Stimulated activated CD4-positive, alpha-beta T cell treated with anti-CD3 and anti-CD28 coated beads, TNF-alpha, amount 100 ng/mL, for 1 hour (primary cell): ENCODE results near the gene JUP.
A peak's percentile ranks its signal among the peaks of the same experiment; 100 is the strongest.

Experiments used
- DNase-seq, 3 donors: peaks; one replicate each; pipeline ENCODE4 v3.0.0-alpha.2; 2020; ENCODE audit warnings: low read depth in 3 of 3, low spot score in 1 of 3

The JUP gene

GRCh38 chr17:41760878-41761277, 25.6 kb downstream of the JUP start:
- DNase-seq = no peak

GRCh38 chr17:41758601-41759000, 27.9 kb downstream of the JUP start:
- DNase-seq = no peak

- DNase-seq = no peak
Observed at GRCh38 chr17:41754066-41754465, 32.4 kb downstream of the JUP start.

GRCh38 chr17:41751288-41751687, 35.2 kb downstream of the JUP start:
- no peak for DNase-seq

- no peak for DNase-seq
Observed at GRCh38 chr17:41750862-41751261, 35.6 kb downstream of the JUP start.

- no peak for DNase-seq
Observed at GRCh38 chr17:41748275-41748674, 38.2 kb downstream of the JUP start.

- DNase-seq = no peak
Observed at GRCh38 chr17:41741709-41742108, 44.8 kb downstream of the JUP start.

- DNase-seq = no peak
Observed at GRCh38 chr17:41740506-41740905, 46.0 kb downstream of the JUP start.

GRCh38 chr17:41739661-41740352, 46.7 kb downstream of the JUP start:
- no peak for DNase-seq

- DNase-seq = no peak
Observed at GRCh38 chr17:41738801-41739112, 47.8 kb downstream of the JUP start.

GRCh38 chr17:41738077-41738800, 48.3 kb downstream of the JUP start:
- DNase-seq = peak; percentile 56 to 72 (median 67)

- no peak for DNase-seq
Observed at GRCh38 chr17:41737680-41738023, 48.9 kb downstream of the JUP start.

GRCh38 chr17:41736983-41737679, 49.4 kb downstream of the JUP start:
- no peak for DNase-seq

GRCh38 chr17:41735744-41736143, 50.8 kb downstream of the JUP start:
- no peak for DNase-seq

GRCh38 chr17:41734949-41735313, 51.6 kb downstream of the JUP start:
- DNase-seq = no peak

GRCh38 chr17:41734139-41734948, 52.2 kb downstream of the JUP start, which contains the start of gene HAP1:
Gene HAP1 (minus strand): TSS chr17:41734643. CDS start chr17:41734634, 9 bp downstream.
- no peak for DNase-seq

- no peak for DNase-seq
Observed at GRCh38 chr17:41733348-41734138, 53.0 kb downstream of the JUP start.

GRCh38 chr17:41731836-41732235, 54.7 kb downstream of the JUP start:
- DNase-seq = no peak

GRCh38 chr17:41730479-41730878, 56.0 kb downstream of the JUP start:
- no peak for DNase-seq

- no peak for DNase-seq
Observed at GRCh38 chr17:41728056-41728455, 58.5 kb downstream of the JUP start.

GRCh38 chr17:41725134-41725533, 61.4 kb downstream of the JUP start:
- DNase-seq = no peak
